Kidney epithelial cell (primary cell): ENCODE data around the gene SNRNP48. TPM values are rescaled to one million over a fixed set of nuclear protein-coding genes. Genes with fewer than 3 reads are reported as not detected.

Experiments used
- DNase-seq: peaks from one replicate; pipeline ENCODE4 v3.0.0-alpha.2; 2010; ENCODE audit warnings: low read depth
- H3K27me3 ChIP-seq: 2 replicates; pipeline ENCODE4 v1.6.0; 2011; ENCODE audit warnings: low read length; ENCODE audit not compliant: control insufficient read depth, insufficient read depth
- H3K36me3 ChIP-seq: 2 replicates; pipeline ENCODE4 v1.5.1; 2011; ENCODE audit warnings: low read length; ENCODE audit not compliant: control insufficient read depth, insufficient read depth
- H3K4me3 ChIP-seq: 2 replicates; pipeline ENCODE4 v1.5.1; 2011; ENCODE audit warnings: low read depth, mild to moderate bottlenecking, control low read depth, low read length
- total RNA-seq: library from RNA; depleted of rRNA; stranded (reverse); fragments of >200 nt; gene quantifications from 2 replicates; pipeline ENCODE4 v1.2.3, GENCODE V29; 2015
- TF ChIP-seq, protein P1 (sequence below): IDR thresholded peaks from 2 replicates; pipeline ENCODE4 v1.5.1; 2011; ENCODE audit warnings: mild to moderate bottlenecking, moderate library complexity, low read length, control low read depth, inconsistent platforms; ENCODE audit not compliant: insufficient read depth, poor library complexity, severe bottlenecking

The SNRNP48 gene
- total RNA-seq, 1 donor from 2014 or later = 8.9 TPM

DNA sequence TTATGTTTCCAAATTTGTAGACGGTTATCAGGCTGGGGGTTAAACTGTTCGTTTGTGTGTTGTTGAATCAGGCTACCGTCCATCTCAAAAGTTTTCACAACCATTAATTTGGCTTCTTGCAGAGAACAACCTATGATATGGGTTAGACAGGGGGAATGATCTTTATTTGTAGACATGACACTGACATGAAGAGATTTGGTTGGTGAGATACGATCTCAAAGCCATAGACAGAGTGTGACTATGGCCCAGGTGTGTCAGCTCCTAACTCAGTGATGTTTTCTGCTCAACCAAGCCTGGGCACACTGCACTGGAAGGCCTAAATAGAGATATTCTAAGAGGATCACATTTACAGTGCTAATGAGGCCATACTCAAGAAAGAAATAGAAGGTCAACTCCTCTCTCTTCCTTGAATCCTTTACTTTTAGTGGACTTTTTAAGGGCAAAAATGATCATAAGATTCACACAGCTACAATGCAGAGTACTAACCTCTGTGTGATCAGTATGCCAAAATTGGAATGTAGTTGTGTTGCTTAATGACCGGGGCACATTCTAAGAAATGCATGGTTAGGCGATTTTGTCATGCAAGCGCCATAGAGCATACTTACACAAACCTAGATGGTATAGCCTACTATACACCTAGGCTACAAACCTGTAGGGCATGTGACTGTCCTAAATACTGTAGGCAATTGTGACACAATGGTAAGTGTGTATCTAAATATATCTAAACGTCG lies 17.6 kb upstream of the SNRNP48 start:
- TF ChIP-seq, protein P1, sequence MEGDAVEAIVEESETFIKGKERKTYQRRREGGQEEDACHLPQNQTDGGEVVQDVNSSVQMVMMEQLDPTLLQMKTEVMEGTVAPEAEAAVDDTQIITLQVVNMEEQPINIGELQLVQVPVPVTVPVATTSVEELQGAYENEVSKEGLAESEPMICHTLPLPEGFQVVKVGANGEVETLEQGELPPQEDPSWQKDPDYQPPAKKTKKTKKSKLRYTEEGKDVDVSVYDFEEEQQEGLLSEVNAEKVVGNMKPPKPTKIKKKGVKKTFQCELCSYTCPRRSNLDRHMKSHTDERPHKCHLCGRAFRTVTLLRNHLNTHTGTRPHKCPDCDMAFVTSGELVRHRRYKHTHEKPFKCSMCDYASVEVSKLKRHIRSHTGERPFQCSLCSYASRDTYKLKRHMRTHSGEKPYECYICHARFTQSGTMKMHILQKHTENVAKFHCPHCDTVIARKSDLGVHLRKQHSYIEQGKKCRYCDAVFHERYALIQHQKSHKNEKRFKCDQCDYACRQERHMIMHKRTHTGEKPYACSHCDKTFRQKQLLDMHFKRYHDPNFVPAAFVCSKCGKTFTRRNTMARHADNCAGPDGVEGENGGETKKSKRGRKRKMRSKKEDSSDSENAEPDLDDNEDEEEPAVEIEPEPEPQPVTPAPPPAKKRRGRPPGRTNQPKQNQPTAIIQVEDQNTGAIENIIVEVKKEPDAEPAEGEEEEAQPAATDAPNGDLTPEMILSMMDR = no peak
- DNase-seq = no peak
- H3K4me3 ChIP-seq = no peak overlapping the region
- peaks cover 4% of the 10 kb centered on the region for H3K36me3 ChIP-seq
- H3K27me3 ChIP-seq = no peaks in the 10 kb centered on the region

DNA sequence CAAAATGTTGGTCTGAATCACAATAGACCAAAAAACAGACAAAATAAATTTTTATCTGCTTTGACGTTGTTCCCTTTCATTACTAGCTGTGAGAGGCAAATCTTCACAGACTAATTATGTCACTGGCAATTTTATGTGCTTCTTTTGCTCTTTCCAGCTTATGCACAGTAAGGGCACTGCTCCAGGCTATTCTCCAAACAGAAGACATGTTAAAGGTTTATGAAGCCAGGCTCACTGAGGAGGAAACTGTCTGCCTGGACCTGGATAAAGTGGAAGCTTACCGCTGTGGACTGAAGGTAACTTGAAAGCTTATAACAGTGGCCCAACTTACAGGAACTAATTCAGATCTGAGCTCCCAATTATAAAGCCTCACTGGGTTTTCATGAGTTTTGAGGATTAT lies 15.5 kb upstream of the SNRNP48 start:
- H3K36me3 ChIP-seq = peaks cover 4% of the 10 kb centered on the region
- TF ChIP-seq, protein P1 = no peak
- H3K4me3 ChIP-seq = no peak overlapping the region
- no peaks in the 10 kb centered on the region for H3K27me3 ChIP-seq
- no peak for DNase-seq

- Histone ChIP-seq H3K36me3 (peaks cover 6% of the 10 kb centered on the region), H3K4me3 (no peak overlapping the region), H3K27me3 (no peaks in the 10 kb centered on the region)
- DNase-seq = no peak
- TF ChIP-seq, protein P1 = no peak
These were observed 11.5 kb upstream of the SNRNP48 start for GRCh38 chr6:7578516-7578915.

- TF ChIP-seq, protein P1 = no peak
- DNase-seq = no peak
- Histone ChIP-seq H3K4me3 (no peak overlapping the region), H3K36me3 (peaks cover 6% of the 10 kb centered on the region), H3K27me3 (no peaks in the 10 kb centered on the region)
These were observed 11.1 kb upstream of the SNRNP48 start for GRCh38 chr6:7578931-7579330.

DNA sequence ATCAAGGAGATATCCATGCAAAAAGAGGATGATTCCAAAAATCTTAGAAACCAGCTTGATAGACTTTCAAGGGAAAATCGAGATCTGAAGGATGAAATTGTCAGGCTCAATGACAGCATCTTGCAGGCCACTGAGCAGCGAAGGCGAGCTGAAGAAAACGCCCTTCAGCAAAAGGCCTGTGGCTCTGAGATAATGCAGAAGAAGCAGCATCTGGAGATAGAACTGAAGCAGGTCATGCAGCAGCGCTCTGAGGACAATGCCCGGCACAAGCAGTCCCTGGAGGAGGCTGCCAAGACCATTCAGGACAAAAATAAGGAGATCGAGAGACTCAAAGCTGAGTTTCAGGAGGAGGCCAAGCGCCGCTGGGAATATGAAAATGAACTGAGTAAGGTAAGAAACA lies 10.1 kb upstream of the SNRNP48 start:
- H3K4me3 ChIP-seq = no peak overlapping the region
- peaks cover 4% of the 10 kb centered on the region for H3K36me3 ChIP-seq
- no peak for DNase-seq
- no peaks in the 10 kb centered on the region for H3K27me3 ChIP-seq
- TF ChIP-seq, protein P1 = no peak

GRCh38 chr6:7580537-7580926 lies 9.5 kb upstream of the SNRNP48 start:
- no peak overlapping the region for H3K4me3 ChIP-seq
- H3K27me3 ChIP-seq = no peaks in the 10 kb centered on the region
- DNase-seq = no peak
- H3K36me3 ChIP-seq = peaks cover 4% of the 10 kb centered on the region
- TF ChIP-seq, protein P1 = no peak
